Skeletal muscle satellite cell (primary cell): ENCODE measurements around the gene EMP3. TPM values are rescaled to one million over a fixed set of nuclear protein-coding genes. Genes with fewer than 3 reads are reported as not detected.
"Not testable (repeated sequence)": the region's sequence is repeated elsewhere in the genome, so short reads cannot be mapped to it uniquely, and the experiment has no call there.

ENCODE experiments used
- H3K27me3 ChIP-seq: 2 replicates; pipeline ENCODE4 v1.7.0; 2013; ENCODE audit warnings: low read length; ENCODE audit not compliant: control insufficient read depth, insufficient read depth
- H3K36me3 ChIP-seq: 2 replicates; pipeline ENCODE4 v1.7.0; 2013; ENCODE audit warnings: mild to moderate bottlenecking, control low read depth, low read length; ENCODE audit not compliant: insufficient read depth
- H3K4me1 ChIP-seq: 2 replicates; pipeline ENCODE4 v1.7.0; 2013; ENCODE audit warnings: low read length; ENCODE audit not compliant: control insufficient read depth, insufficient read depth
- H3K4me2 ChIP-seq: 2 replicates; pipeline ENCODE4 v1.7.0; 2013; ENCODE audit warnings: mild to moderate bottlenecking, low read length
- H3K4me3 ChIP-seq: 2 replicates; pipeline ENCODE4 v1.7.0; 2013; ENCODE audit warnings: low read length
- H3K9ac ChIP-seq: 2 replicates; pipeline ENCODE4 v1.7.0; 2013; ENCODE audit warnings: mild to moderate bottlenecking, low read depth, low read length, moderate library complexity
- H3K9me3 ChIP-seq: replicated peaks from 2 replicates; pipeline ENCODE4 v1.7.0; 2013; ENCODE audit warnings: mild to moderate bottlenecking, control low read depth, low read length
- total RNA-seq: library from RNA; depleted of rRNA; stranded (reverse); fragments of >200 nt; gene quantifications from 2 replicates; pipeline ENCODE4 v1.2.3, GENCODE V29; 2012; rRNA removed

The EMP3 gene, protein sequence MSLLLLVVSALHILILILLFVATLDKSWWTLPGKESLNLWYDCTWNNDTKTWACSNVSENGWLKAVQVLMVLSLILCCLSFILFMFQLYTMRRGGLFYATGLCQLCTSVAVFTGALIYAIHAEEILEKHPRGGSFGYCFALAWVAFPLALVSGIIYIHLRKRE
- 167 and 399 TPM in 2 replicates for total RNA-seq

DNA sequence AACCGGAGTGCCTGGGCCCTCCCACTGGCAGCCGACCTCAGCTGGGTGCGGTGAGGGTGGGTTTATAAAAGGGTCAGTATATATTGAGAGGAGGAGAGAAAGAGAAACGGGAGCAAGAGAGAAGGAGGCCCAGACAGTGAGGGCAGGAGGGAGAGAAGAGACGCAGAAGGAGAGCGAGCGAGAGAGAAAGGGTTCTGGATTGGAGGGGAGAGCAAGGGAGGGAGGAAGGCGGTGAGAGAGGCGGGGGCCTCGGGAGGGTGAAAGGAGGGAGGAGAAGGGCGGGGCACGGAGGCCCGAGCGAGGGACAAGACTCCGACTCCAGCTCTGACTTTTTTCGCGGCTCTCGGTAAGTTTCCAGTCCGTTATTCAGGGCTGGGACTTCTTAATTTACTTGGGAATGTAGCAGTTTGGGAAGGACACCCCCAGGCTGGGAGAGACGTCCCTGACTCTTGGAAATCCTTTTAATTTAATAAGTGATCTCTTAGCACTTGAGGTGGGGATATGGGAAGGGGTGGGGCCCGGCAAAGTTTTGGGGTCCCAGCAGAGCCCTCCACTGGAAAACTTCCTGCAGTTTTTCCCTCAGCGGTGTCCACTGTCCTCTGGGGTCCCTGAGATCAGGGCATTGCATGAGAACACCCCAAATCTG lies at the start of gene EMP3:
TSS of gene EMP3 (plus strand) at position 288 of the 646 bp plus-strand sequence. CDS start 1,293 bp downstream, outside the sequence.
- Histone ChIP-seq H3K4me1 (peaks cover 56% of the 10 kb centered on the region), H3K9ac (peak within 1 kb of the TSS; percentile 99)

DNA sequence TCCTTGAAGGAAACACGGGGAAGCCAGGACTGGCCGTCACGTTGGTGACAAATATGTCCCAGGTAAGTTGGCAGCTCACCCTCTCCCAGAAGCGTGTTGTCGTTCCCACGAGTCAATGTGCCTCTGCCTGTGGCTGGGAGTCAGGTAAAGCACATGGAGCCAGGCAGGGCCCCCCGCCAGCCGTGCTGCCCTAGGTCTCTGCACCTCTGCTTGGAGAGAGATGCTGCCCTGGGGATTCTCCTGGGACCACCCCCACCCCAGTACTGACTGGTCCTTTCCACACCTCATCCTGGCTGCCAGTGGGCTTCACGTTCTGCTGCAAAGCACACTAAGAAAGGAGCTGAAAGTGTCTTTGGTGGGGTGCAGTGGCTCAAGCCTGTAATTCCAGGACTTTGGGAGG lies 45.6 kb upstream of the EMP3 start:
- no peaks in the 10 kb centered on the region for H3K36me3 ChIP-seq
- peaks cover 1% of the 10 kb centered on the region for H3K4me1 ChIP-seq
- H3K27me3 ChIP-seq, result peaks cover 8% of the 10 kb centered on the region
- peaks cover 3% of the 10 kb centered on the region for H3K9me3 ChIP-seq
- H3K4me2 ChIP-seq, result no peak overlapping the region
- no peak overlapping the region for H3K9ac ChIP-seq
- no peak overlapping the region for H3K4me3 ChIP-seq

More for the DNA sequence above, at the start of gene EMP3:
- H3K4me2 ChIP-seq, result peak within 1 kb of the TSS; percentile 94
- peak within 1 kb of the TSS; percentile 89 for H3K4me3 ChIP-seq
- no peaks in the 10 kb centered on the region for H3K9me3 ChIP-seq
- H3K27me3 ChIP-seq, result no peaks in the 10 kb centered on the region
- peaks cover 25% of the 10 kb centered on the region for H3K36me3 ChIP-seq

DNA sequence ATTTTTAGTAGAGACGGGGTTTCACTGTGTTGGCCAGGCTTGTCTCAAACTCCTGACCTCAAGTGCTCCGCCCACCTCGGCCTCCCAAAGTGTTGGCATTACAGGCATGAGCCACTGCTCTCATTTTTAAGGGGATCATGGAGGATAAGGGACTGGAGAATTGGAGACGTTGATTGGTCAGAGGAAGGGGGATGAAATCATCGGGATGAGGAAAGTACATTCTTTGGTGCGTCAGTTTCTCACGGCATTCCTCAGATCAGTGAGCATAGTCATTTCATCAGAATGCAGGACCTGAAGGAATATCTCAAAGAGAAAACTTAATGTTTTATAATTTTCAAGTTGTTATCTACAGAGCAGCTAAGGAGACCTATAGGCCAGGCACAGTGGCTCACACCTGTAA lies 41.4 kb upstream of the EMP3 start:
- H3K27me3 ChIP-seq, result peaks cover 7% of the 10 kb centered on the region
- peaks cover 3% of the 10 kb centered on the region for H3K9me3 ChIP-seq
- H3K4me2 ChIP-seq, result no peak overlapping the region
- H3K9ac ChIP-seq, result no peak overlapping the region
- no peaks in the 10 kb centered on the region for H3K36me3 ChIP-seq
- H3K4me1 ChIP-seq, result no peaks in the 10 kb centered on the region
- H3K4me3 ChIP-seq, result no peak overlapping the region

DNA sequence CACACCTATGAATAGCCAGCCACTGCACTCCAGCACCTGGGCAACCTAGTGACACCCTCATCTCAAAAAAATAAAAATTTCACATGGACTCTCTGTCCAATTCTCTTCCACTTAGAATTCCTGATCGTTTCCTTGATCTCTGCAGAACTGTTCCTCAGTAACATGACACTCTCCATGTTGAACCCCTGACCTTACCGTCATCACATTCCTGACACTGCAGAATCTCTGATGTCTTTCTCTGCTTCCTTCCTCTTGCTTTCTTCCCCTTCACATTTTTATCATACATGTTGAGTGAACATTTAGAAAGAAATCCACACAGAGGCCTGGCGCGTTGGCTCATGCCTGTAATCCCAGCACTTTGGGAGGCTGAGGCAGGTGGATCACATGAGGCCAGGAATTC lies 40.5 kb upstream of the EMP3 start:
- no peaks in the 10 kb centered on the region for H3K36me3 ChIP-seq
- H3K9me3 ChIP-seq, result peaks cover 3% of the 10 kb centered on the region
- no peak overlapping the region for H3K9ac ChIP-seq
- no peaks in the 10 kb centered on the region for H3K4me1 ChIP-seq
- no peak overlapping the region for H3K4me3 ChIP-seq
- peaks cover 7% of the 10 kb centered on the region for H3K27me3 ChIP-seq
- H3K4me2 ChIP-seq, result no peak overlapping the region

DNA sequence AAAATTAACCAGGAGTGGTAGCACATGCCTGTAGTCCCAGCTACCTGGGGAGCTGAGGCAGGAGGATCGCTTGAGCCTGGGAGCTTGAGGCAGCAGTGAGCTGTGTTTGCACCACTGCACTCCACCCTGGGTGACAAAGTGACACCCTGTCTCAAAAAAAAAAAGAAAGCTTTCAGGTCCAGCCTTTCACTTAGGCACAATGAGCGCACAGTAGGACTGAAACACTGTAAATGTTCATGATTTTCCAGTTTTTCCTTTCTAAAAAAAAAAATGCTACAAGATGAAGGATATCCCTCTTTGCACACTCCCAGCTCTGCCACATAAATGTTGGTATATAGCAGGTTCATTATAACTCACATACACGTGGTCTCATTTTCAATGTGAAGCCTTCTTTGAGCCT lies 37.6 kb upstream of the EMP3 start:
- peaks cover 10% of the 10 kb centered on the region for H3K4me1 ChIP-seq
- no peak overlapping the region for H3K4me3 ChIP-seq
- H3K4me2 ChIP-seq, result no peak overlapping the region
- H3K36me3 ChIP-seq, result no peaks in the 10 kb centered on the region
- peaks cover 7% of the 10 kb centered on the region for H3K27me3 ChIP-seq
- no peak overlapping the region for H3K9ac ChIP-seq
- peaks cover 3% of the 10 kb centered on the region for H3K9me3 ChIP-seq

DNA sequence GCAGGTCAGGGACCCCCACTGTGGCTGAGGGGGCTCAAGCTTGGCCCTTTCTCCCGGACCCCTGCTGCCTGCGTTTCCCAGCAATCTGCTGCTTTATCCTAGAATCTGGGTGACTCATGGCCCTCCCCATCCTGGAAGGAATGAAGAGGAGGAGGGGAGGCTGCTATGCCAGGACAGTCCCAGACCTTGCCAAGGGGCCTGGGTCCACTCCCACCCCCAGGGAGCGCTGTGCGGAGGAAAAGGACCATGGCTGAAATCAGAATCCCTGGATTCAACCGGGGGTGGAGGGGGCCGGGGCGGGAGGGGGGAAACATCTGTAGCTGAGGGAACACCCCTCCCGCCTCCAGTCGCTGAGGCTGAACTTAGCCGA lies 35.0 kb upstream of the EMP3 start:
- H3K27me3 ChIP-seq, result peaks cover 9% of the 10 kb centered on the region
- H3K9me3 ChIP-seq, result no peaks in the 10 kb centered on the region
- H3K4me3 ChIP-seq, result peak overlapping the region; percentile 70
- peak overlapping the region; percentile 98 for H3K4me2 ChIP-seq
- no peak overlapping the region for H3K9ac ChIP-seq
- no peaks in the 10 kb centered on the region for H3K36me3 ChIP-seq
- peaks cover 10% of the 10 kb centered on the region for H3K4me1 ChIP-seq

DNA sequence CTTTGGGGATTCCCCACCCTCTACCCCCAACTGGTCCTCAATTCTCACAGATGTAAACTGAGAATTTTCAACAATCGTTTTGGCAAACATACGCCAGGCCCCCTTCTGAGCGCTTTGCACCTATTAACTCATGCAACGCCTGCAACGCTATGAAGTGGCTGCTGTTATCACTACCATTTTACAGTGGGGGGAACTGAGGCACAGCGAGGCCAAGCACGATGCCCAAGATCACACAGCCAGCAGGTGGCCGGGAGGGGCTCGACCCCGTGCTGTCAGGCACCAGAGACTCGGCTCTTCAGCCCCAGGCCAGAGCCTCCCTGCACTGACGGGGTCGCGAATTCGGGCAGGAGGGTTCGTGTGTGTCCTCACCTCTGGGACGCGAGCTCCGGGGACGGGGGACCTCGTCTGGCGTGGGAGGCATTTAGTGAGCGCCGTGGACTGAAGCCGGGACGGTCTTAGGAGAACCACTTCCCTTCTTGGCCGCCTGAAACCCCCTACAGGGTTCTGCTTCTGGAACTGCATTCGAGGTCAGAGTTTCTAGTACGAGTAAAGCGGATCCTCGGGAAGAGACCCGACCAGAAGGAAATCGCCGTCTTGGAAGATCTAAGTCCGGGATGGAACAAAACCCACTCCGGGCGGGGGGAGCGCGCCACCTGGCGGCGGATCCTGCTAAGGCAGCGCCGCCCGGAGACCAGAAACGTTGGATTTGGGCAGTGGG lies 34.4 kb upstream of the EMP3 start:
- H3K36me3 ChIP-seq, result no peaks in the 10 kb centered on the region
- H3K27me3 ChIP-seq, result peaks cover 9% of the 10 kb centered on the region
- H3K4me2 ChIP-seq, result peak overlapping the region; percentile 98
- peak overlapping the region; percentile 38 for H3K9ac ChIP-seq
- H3K4me1 ChIP-seq, result peaks cover 10% of the 10 kb centered on the region
- H3K9me3 ChIP-seq, result no peaks in the 10 kb centered on the region
- H3K4me3 ChIP-seq, result peak overlapping the region; percentile 70

DNA sequence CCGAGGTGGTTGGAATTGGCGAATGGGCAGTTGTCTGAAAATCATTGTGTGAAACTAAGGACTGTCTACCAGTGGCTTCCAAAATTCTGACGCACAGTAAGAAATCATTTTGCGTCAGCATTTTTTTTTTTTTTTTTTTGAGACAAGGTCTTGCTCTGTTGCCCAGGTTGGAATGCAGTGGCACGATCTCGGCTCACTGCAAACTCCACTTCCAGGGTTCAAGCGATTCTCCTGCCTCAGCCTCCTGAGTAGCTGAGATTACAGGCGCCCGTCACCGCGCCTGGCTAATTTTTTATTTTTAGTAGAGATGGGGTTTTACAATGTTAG lies 33.9 kb upstream of the EMP3 start:
- not testable (repeated sequence) for H3K27me3 ChIP-seq, H3K4me2 ChIP-seq, H3K9ac ChIP-seq, H3K36me3 ChIP-seq, H3K9me3 ChIP-seq, H3K4me3 ChIP-seq
- peaks cover 10% of the 10 kb centered on the region for H3K4me1 ChIP-seq

DNA sequence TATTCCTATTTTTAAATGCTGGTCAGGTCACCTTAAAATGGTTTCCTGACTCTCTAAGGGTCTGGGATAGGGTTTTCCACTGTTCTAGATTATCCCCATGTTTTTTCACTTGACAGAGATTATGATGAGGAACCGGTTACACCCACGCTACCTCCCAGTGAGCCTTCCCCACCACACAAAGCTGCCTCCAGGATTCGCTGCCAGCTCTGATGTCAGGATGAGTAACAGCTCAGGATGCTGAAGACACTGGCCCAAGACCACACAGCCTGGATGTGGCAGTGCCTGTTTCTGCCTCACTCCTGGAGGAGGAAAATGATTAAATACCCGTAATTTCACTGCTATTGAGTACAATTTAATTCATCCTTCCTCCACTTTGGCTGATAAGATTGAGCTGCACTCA lies 32.6 kb upstream of the EMP3 start:
- H3K36me3 ChIP-seq, result no peaks in the 10 kb centered on the region
- no peak overlapping the region for H3K9ac ChIP-seq
- no peak overlapping the region for H3K4me3 ChIP-seq
- H3K9me3 ChIP-seq, result no peaks in the 10 kb centered on the region
- peaks cover 10% of the 10 kb centered on the region for H3K4me1 ChIP-seq
- peak overlapping the region; percentile 6 for H3K4me2 ChIP-seq
- H3K27me3 ChIP-seq, result peaks cover 11% of the 10 kb centered on the region

DNA sequence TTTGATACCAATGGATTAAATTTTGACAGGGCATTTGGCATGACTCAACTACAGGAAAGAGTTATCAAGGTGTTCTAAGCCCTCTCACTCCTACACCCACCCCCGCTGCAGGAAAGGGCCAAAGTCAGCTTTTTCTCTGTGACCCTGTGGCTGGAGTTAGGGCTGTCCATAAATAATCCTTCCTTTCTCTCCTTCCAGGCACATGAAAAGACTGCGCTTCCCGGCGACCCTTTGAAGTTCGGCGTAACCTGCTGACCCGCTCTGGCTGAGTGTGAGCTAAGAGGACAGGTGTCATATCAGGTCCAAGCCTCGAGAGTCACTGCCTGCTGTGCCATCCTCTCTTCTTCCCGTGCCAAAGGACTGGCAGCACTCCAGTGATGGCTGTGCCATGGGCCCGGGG lies 29.9 kb upstream of the EMP3 start:
- H3K4me3 ChIP-seq, result no peak overlapping the region
- no peak overlapping the region for H3K4me2 ChIP-seq
- no peak overlapping the region for H3K9ac ChIP-seq
- H3K36me3 ChIP-seq, result no peaks in the 10 kb centered on the region
- no peaks in the 10 kb centered on the region for H3K9me3 ChIP-seq
- H3K4me1 ChIP-seq, result peaks cover 6% of the 10 kb centered on the region
- peaks cover 11% of the 10 kb centered on the region for H3K27me3 ChIP-seq

DNA sequence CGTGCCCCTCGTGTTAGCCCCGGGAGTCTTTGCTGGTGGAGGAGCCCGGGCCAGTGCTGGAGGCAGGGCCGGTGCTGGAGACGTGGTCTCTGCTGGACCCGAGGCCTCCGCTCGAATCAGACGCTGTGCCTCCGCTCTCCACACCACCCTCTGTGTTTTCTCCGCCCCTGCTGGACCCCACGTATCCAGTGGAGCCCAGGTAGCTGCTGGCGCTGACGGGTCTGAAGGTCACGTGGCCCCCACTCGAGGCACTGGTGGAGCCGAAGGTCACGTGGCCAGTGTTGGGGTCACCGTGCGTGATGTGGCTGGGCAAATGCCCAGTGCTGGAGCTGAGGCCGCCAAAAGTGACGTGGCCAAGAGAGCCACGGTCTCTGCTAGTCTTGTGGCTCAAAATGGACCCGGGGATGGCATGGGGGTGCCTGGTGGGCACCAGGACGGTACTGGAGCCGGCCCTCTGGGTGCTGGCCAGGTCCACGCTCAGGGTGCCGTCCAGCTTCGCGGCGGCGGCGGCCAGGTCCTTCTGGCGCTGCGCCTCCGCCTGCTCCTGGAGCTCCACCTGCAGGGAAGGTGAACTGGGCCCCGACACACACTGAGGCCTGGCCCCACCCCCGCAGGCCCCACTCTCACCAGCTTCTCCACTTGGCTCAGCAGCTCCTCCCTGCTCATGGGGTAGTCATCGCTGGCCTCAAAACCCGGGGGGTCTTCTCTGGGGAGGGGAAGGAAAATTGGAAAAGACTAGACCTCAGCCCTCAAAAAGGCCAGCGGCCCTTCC lies 28.2 kb upstream of the EMP3 start:
- Histone ChIP-seq H3K27me3 (peaks cover 22% of the 10 kb centered on the region), H3K4me1 (no peaks in the 10 kb centered on the region), H3K4me2 (no peak overlapping the region), H3K4me3 (no peak overlapping the region), H3K9ac (no peak overlapping the region), H3K9me3 (no peaks in the 10 kb centered on the region), H3K36me3 (no peaks in the 10 kb centered on the region)
